Tibial nerve (tissue), 4 donors: ENCODE measurements around the gene DRP2. TPM values are rescaled to one million over a fixed set of nuclear protein-coding genes. Genes with fewer than 3 reads are reported as not detected.
"Not testable (repeated sequence)": the region's sequence is repeated elsewhere in the genome, so short reads cannot be mapped to it uniquely, and the experiment has no call there.

Experiments
- DNase-seq, 2 donors: peaks; one replicate each; pipeline ENCODE4 v3.0.0-alpha.2; 2019; ENCODE audit warnings: low spot score in 2 of 2
- H3K27ac ChIP-seq, 4 donors: fragments of 200-600 bp; sonication (generic) in 3 of 4; one replicate each; pipeline ENCODE4 v1.5.1; 2017 to 2019; ENCODE audit warnings: mild to moderate bottlenecking in 1 of 4
- H3K27me3 ChIP-seq, 2 donors: fragments of 200-600 bp; sonication (generic) in 1 of 2; one replicate each; pipeline versions ENCODE4 v1.5.1 to v1.6.0; 2017 to 2019
- H3K36me3 ChIP-seq, 3 donors: fragments of 200-600 bp; sonication (generic); one replicate each; pipeline ENCODE4 v1.5.1; 2018 to 2019
- H3K4me1 ChIP-seq, 4 donors: fragments of 200-600 bp; sonication (generic) in 3 of 4; one replicate each; pipeline ENCODE4 v1.5.1; 2017 to 2019
- H3K4me3 ChIP-seq, 4 donors: fragments of 200-600 bp; sonication (generic) in 3 of 4; one replicate each; pipeline ENCODE4 v1.5.1; 2017 to 2019; ENCODE audit warnings: mild to moderate bottlenecking in 1 of 4, moderate library complexity in 1 of 4
- H3K9me3 ChIP-seq, 4 donors: fragments of 200-600 bp; sonication (generic) in 3 of 4; one replicate each; pipeline ENCODE4 v1.5.1; 2017 to 2019
- CTCF ChIP-seq, 5 experiments: fragments of 200-600 bp in 3 of 5; fragments of 450-650 bp in 2 of 5; sonication (generic) in 3 of 5; IDR thresholded peaks; one replicate each; pipeline ENCODE4 v1.5.1; 2016 to 2019; ENCODE audit warnings: antibody characterized with exemption in 5 of 5, mild to moderate bottlenecking in 3 of 5, moderate library complexity in 2 of 5
- EP300 ChIP-seq, 2 donors: sonication (generic); formaldehyde crosslinking; IDR thresholded peaks; one replicate each; pipeline ENCODE4 v1.6.1; 2017; ENCODE audit warnings: antibody characterized with exemption in 2 of 2, mild to moderate bottlenecking in 1 of 2
- POLR2A ChIP-seq, 2 donors: fragments of 450-650 bp; IDR thresholded peaks; one replicate each; pipeline ENCODE4 v1.6.1; 2017; ENCODE audit warnings: antibody characterized with exemption in 2 of 2, mild to moderate bottlenecking in 2 of 2, moderate library complexity in 2 of 2
- WGBS, 2 donors: methylation state at CpG; one replicate each; pipeline ENCODE4 v1.1.5; 2018; 5-methylcytosine and 5-hydroxymethylcytosine counted together
- total RNA-seq, 4 donors: library from RNA; depleted of rRNA; stranded (reverse); fragments of >200 nt; gene quantifications; one replicate each; pipeline ENCODE4 v1.1.0, GENCODE V29; 2016

Gene DRP2
- total RNA-seq: 100 to 1,000 TPM in 3 of 4 donors, 10 to 100 TPM in 1; 94.5 to 207 (median 183) TPM

DNA sequence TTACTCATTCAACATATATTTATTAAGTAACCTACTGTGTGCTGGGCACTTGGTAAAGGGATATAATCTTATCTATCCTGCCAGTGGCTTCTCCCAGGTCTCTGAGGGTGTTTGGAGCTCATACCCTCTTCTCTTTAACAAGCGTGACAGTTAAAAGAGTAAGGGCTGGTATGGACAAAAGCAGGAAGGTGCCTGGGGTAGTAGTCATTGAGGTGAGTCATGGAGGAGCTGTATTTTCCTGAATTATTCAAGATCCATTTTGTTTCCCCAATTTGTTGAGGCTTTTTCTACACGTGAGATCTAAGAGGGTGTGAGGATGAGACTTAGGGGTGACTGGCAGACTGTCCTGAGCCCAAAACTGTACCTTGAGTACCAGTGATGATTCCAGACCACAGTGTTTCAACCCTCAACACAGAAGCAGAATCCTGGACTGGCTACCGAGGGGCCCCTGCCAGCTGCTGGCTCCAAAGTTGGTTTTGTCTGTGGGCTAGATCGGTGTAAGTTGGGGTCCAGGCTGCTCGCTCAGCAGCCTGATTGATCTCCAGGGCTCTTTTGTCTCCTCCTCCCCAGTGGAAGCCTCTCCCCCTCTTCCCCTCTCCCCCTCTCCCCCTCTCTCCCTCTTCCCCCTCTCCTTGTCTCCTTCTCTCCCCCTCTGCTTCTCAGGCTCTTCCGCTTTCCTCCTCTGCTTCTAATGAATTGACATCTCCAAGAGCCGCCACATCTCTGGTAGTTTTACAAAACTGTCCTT lies at the start of gene DRP2:
TSS of gene DRP2 (plus strand) at position 671 of the 748 bp plus-strand sequence. CDS start 11,862 bp downstream, outside the sequence.
- peak within 1 kb of the TSS in 1 of 4 donors; percentile 20 for H3K27ac ChIP-seq
- TF ChIP-seq EP300 (IDR thresholded peaks at IDR 0.05): no peak
- TF ChIP-seq POLR2A (IDR thresholded peaks at IDR 0.05): no peak
- TF ChIP-seq CTCF (IDR thresholded peaks at IDR 0.05): no peak
- no peaks in the 10 kb centered on the region for H3K4me1 ChIP-seq
- WGBS, 2 donors: 49 to 67% methylated on average over 5 to 7 of the region's 7 CpGs
- no peaks in the 10 kb centered on the region for H3K36me3 ChIP-seq
- no peak for DNase-seq
- H3K27me3 ChIP-seq: peaks cover 0 to 22% of the 10 kb centered on the region in 2 donors
- H3K9me3 ChIP-seq: no peaks in the 10 kb centered on the region
- peak within 1 kb of the TSS in 1 of 4 donors; percentile 15 for H3K4me3 ChIP-seq

DNA sequence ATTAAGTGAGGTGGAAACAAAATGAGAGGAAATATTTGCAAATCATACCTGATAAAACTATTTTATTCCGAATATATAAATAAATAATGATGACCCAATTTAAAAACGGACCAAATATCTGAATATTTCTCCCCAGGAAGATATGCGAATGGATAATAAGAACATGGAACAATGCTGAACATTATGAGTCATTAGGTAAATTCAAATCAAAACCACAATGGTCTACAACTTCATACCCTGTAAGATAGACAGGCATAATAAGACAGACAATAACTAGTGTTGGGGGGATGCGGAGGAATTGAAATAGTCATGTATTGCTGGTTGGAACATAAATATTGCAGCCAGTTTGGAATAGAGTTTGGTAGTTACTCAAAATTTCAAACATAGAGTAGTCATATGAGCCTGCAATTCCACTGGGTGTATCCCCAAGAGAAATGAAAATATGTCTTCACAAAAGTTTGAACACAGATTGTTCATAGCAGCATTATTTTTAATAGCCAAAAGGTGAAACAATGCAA lies 47.6 kb upstream of the DRP2 start:
- WGBS, 2 donors: 70 to 80% methylated on average over 4 of the region's 4 CpGs

GRCh38 chrX:101176439-101176838 lies 43.1 kb upstream of the DRP2 start:
- Histone ChIP-seq H3K4me3 (no peak overlapping the region), H3K9me3 (no peaks in the 10 kb centered on the region), H3K36me3 (no peaks in the 10 kb centered on the region), H3K27me3 (no peaks in the 10 kb centered on the region), H3K27ac (no peak overlapping the region), H3K4me1 (no peaks in the 10 kb centered on the region)
- 74 to 81% methylated on average over 3 of the region's 3 CpGs for WGBS, 2 donors
- DNase-seq: no peak
- TF ChIP-seq POLR2A (IDR thresholded peaks at IDR 0.05) (no peak), EP300 (IDR thresholded peaks at IDR 0.05) (no peak), CTCF (IDR thresholded peaks at IDR 0.05) (no peak)

More for the DNA sequence above, 47.6 kb upstream of the DRP2 start:
- Histone ChIP-seq H3K9me3 (no peaks in the 10 kb centered on the region), H3K27me3 (no peaks in the 10 kb centered on the region), H3K36me3 (no peaks in the 10 kb centered on the region), H3K27ac (no peak overlapping the region), H3K4me3 (no peak overlapping the region), H3K4me1 (no peaks in the 10 kb centered on the region)
- TF ChIP-seq CTCF (IDR thresholded peaks at IDR 0.05): no peak
- TF ChIP-seq POLR2A (IDR thresholded peaks at IDR 0.05): no peak
- no peak for TF ChIP-seq EP300 (IDR thresholded peaks at IDR 0.05)
- DNase-seq: no peak

DNA sequence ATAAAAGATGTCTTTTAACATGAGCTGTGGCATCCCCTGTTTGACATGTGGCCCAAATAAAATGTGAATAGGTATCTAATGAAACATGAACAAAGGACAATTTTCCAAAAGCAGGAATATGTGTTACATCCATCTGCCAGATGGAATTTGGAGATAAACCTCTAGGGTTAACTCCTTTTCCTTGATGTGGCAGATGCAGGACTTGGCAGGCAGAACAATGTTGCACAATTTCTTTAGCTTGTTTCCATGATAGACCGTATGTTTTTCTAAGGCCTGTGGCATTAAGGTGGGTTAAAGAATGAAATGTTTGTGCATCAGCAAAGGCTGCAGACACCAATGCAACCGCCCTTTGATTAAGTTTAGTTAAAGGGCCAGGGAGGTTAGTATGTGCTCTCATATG lies 34.7 kb upstream of the DRP2 start:
- not testable (repeated sequence) for H3K27ac ChIP-seq, DNase-seq, H3K4me3 ChIP-seq, H3K9me3 ChIP-seq, H3K27me3 ChIP-seq, H3K4me1 ChIP-seq, H3K36me3 ChIP-seq
- 45 to 61% methylated on average over 2 of the region's 2 CpGs for WGBS, 2 donors

DNA sequence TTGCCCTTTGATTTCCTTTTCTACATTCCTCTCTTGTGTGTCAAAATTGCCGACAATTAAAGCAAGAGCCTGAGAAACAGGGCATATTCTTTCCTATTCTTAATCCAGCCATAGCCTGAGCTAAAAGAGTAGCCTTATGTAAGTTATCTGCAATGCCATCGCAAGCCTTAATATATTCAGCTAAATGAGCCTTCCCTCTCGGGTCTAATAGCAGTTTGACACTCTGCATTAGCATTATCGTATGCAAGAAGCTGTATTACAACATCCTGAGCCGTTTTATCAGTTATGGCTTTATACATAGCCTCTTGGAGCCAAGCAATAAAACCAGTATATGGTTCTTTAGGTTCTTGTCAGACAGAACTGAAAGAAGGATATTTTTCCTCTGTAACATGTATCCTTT lies 31.6 kb upstream of the DRP2 start:
- not testable (repeated sequence) for H3K9me3 ChIP-seq

DNA sequence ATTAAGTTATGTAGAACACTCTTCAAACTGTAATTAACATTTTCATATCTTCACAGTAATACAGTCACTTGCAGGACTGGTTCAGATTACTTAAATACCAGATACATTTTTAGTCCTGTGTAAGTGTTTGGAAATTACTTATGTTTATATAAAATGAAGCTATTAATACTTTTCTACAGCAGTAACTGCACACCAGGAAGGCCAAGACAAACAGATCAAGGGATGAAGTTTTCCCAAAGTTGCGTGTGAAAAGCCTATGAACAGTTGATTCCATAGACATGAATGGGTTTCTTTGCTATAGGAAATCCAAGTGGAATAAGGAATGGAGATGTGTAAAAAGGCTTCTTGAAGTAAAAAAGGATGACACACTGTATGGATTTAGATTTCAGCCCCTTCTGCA lies 28.9 kb upstream of the DRP2 start:
- H3K4me1 ChIP-seq: no peaks in the 10 kb centered on the region
- no peak overlapping the region for H3K27ac ChIP-seq
- DNase-seq: no peak
- WGBS, 2 donors: 70 to 84% methylated on average over 1 of the region's 1 CpG
- no peaks in the 10 kb centered on the region for H3K36me3 ChIP-seq
- peaks cover 0 to 25% of the 10 kb centered on the region in 2 donors for H3K27me3 ChIP-seq
- peak overlapping the region in 1 of 4 donors; percentile 41 for H3K4me3 ChIP-seq
- no peak for TF ChIP-seq CTCF (IDR thresholded peaks at IDR 0.05)
- TF ChIP-seq POLR2A (IDR thresholded peaks at IDR 0.05): no peak
- TF ChIP-seq EP300 (IDR thresholded peaks at IDR 0.05): no peak
- no peaks in the 10 kb centered on the region for H3K9me3 ChIP-seq

More for the DNA sequence above, 31.6 kb upstream of the DRP2 start:
- H3K4me3 ChIP-seq, DNase-seq, H3K36me3 ChIP-seq, H3K27ac ChIP-seq, H3K27me3 ChIP-seq, H3K4me1 ChIP-seq: not testable (repeated sequence)
- 61 to 75% methylated on average over 5 of the region's 5 CpGs for WGBS, 2 donors
